Endothelial cell of umbilical vein (primary cell): Measurements from ENCODE around the gene PPM1E. TPM values are rescaled to one million over a fixed set of nuclear protein-coding genes. Genes with fewer than 3 reads are reported as not detected.

Experiments
- BruUV-seq: library from RNA; stranded (reverse); fragments of 400-500 nt; replicated peaks from 2 replicates; lab custom pipeline; 2021; lab: Mats Ljungman, UMichigan
- CTCF ChIA-PET: fragments of 300-600, 350-600 bp; sonication (Branson Sonifier 250); formaldehyde crosslinking; loops from one replicate; lab custom pipeline; 2021; ENCODE audit warnings: antibody characterized with exemption, inconsistent platforms; lab: Charles Lee
- POLR2A ChIA-PET: fragments of 300-600, 350-600 bp; sonication (Branson Sonifier 250); formaldehyde crosslinking; loops from one replicate; lab custom pipeline; 2021; ENCODE audit warnings: antibody characterized with exemption, inconsistent platforms; lab: Charles Lee
- DNase-seq: peaks from one replicate; pipeline ENCODE4 v3.0.0-alpha.2; 2011; ENCODE audit warnings: low read depth, low spot score
- FAIRE-seq: peaks from 2 replicates; lab custom pipeline; 2011; peaks lifted over from hg19 to GRCh38; lab: Jason Lieb, UNC
- H2AFZ ChIP-seq: 2 replicates; pipeline ENCODE4 v1.6.0; 2012; ENCODE audit warnings: low read depth, low read length, control low read depth, inconsistent platforms
- H3K27ac ChIP-seq: 2 replicates; pipeline ENCODE4 v1.5.1; 2011; ENCODE audit warnings: low read depth, mild to moderate bottlenecking, control low read depth, low read length, moderate library complexity; ENCODE audit not compliant: insufficient read depth
- H3K27me3 ChIP-seq, 2 experiments: 2 replicates each; pipeline versions ENCODE4 v1.6.0 to v1.6.1; 2011; ENCODE audit warnings: low read length in 2 of 2, mixed read lengths in 1 of 2; ENCODE audit not compliant: control insufficient read depth in 2 of 2, insufficient read depth in 2 of 2
- H3K36me3 ChIP-seq, 2 experiments: 2 replicates in 1 of 2; 3 replicates in 1 of 2; pipeline ENCODE4 v1.5.1; 2011; ENCODE audit warnings: low read length in 2 of 2, mild to moderate bottlenecking in 1 of 2, moderate library complexity in 1 of 2; ENCODE audit not compliant: control insufficient read depth in 2 of 2, insufficient read depth in 2 of 2; ENCODE audit errors: extremely low read depth in 1 of 2
- H3K4me1 ChIP-seq: 3 replicates; pipeline ENCODE4 v1.5.1; 2011; ENCODE audit warnings: mild to moderate bottlenecking, low read length; ENCODE audit not compliant: control insufficient read depth, insufficient read depth; ENCODE audit errors: extremely low read depth
- H3K4me2 ChIP-seq: 2 replicates; pipeline ENCODE4 v1.6.1; 2011; ENCODE audit warnings: low read length, control low read depth, mixed read lengths; ENCODE audit not compliant: insufficient read depth
- H3K4me3 ChIP-seq, 3 experiments: fragments of 200-600 bp in 1 of 3; sonication (generic), shearing (Covaris generic) in 1 of 3; replicated peaks in 1 of 3; 2 replicates each; pipeline ENCODE4 v1.5.1; 2011 to 2016; ENCODE audit warnings: control low read depth in 3 of 3, low read length in 3 of 3, mild to moderate bottlenecking in 2 of 3, inconsistent platforms in 1 of 3, low read depth in 1 of 3, moderate library complexity in 1 of 3; ENCODE audit not compliant: insufficient read depth in 1 of 3
- H3K79me2 ChIP-seq: 2 replicates; pipeline ENCODE4 v1.6.0; 2012; ENCODE audit warnings: low read length, inconsistent platforms; ENCODE audit not compliant: control insufficient read depth, insufficient read depth
- H3K9ac ChIP-seq: replicated peaks from 2 replicates; pipeline ENCODE3; 2011; ENCODE audit warnings: low read length, control low read depth; ENCODE audit not compliant: insufficient read depth; ENCODE audit errors: extremely low read depth
- H3K9me1 ChIP-seq: replicated peaks from 3 replicates; pipeline ENCODE4 v1.6.0; 2011; ENCODE audit warnings: mild to moderate bottlenecking, low read length; ENCODE audit not compliant: control insufficient read depth, insufficient read depth; ENCODE audit errors: extremely low read depth
- H3K9me3 ChIP-seq: replicated peaks from 2 replicates; pipeline ENCODE4 v1.5.1; 2012; ENCODE audit warnings: low read length, inconsistent platforms; ENCODE audit not compliant: control insufficient read depth, insufficient read depth
- H4K20me1 ChIP-seq: replicated peaks from 2 replicates; pipeline ENCODE3; 2011; ENCODE audit warnings: mild to moderate bottlenecking, low read length; ENCODE audit not compliant: control insufficient read depth, insufficient read depth; ENCODE audit errors: extremely low read depth
- CTCF ChIP-seq, 2 donors: IDR thresholded peaks; 1 replicate in 1 of 2; 2 replicates in 1 of 2; pipeline ENCODE4 v1.5.1; 2011; ENCODE audit warnings: low read length in 2 of 2, mild to moderate bottlenecking in 2 of 2, moderate library complexity in 2 of 2, control low read depth in 1 of 2, inconsistent platforms in 1 of 2, low read depth in 1 of 2; ENCODE audit not compliant: insufficient read depth in 1 of 2; ENCODE audit errors: extremely low read depth in 1 of 2
- EZH2 ChIP-seq: IDR thresholded peaks from 2 replicates; pipeline ENCODE4 v1.6.1; 2012; ENCODE audit warnings: borderline replicate concordance, low read depth, mild to moderate bottlenecking, moderate library complexity, low read length, inconsistent platforms; ENCODE audit not compliant: severe bottlenecking
- JUN ChIP-seq: IDR thresholded peaks from 2 replicates; pipeline ENCODE4 v1.6.1; 2011; ENCODE audit warnings: borderline replicate concordance, low read depth; ENCODE audit not compliant: insufficient read length, insufficient read depth
- MAX ChIP-seq: IDR thresholded peaks from 2 replicates; pipeline ENCODE4 v1.6.1; 2011; ENCODE audit not compliant: insufficient read depth, insufficient read length
- MYC ChIP-seq: IDR thresholded peaks from one replicate; pipeline ENCODE4 v1.6.1; 2011; ENCODE audit warnings: mild to moderate bottlenecking, low read depth, low read length
- POLR2A ChIP-seq: IDR thresholded peaks from 2 replicates; pipeline ENCODE4 v1.6.1; 2012; ENCODE audit warnings: low read depth, mild to moderate bottlenecking, control low read depth, low read length
- POLR2AphosphoS5 ChIP-seq: IDR thresholded peaks from 2 replicates; pipeline ENCODE4 v1.6.1; 2012; ENCODE audit warnings: low read depth, mild to moderate bottlenecking, control low read depth, low read length, moderate library complexity; ENCODE audit not compliant: insufficient read depth
- dilution Hi-C: fragments of 300-500 bp; cut with MboI; formaldehyde crosslinking; loops from one replicate; pipeline ENCODE4 v1.15.0; 2019; ENCODE audit warnings: low sequenced_read_pairs; ENCODE audit not compliant: extremely low pct_ligation_motif_present
- intact Hi-C: fragments of 100-400 bp; cut with micrococcal nuclease; formaldehyde crosslinking; loops from one replicate; pipeline ENCODE4 v1.10.0; 2022
- polyA plus RNA-seq, 4 experiments: library from polyadenylated mRNA; depleted of rRNA in 3 of 4; stranded (reverse) in 3 of 4; unstranded in 1 of 4; fragments of >200 nt; gene quantifications; 2 replicates each; pipeline versions ENCODE4 v1.2.1 to v1.2.3, GENCODE V29; 2011 to 2012; ENCODE audit warnings: missing spikeins in 1 of 4
- total RNA-seq: library from RNA; stranded (reverse); gene quantifications from 2 replicates; pipeline ENCODE4 v1.2.3, GENCODE V29; 2021

PPM1E gene
- total and polyA plus RNA-seq, 2 donors (not counting 3 experiments of a cell fraction or from before 2014, with no cell fraction given): 0.01 TPM; not detected in 1

- POLR2A ChIA-PET: interaction anchor here (0.6 kb wide), 1 partner anchor 11 kb away, joined by 3 read pairs; no protein-coding TSS in a partner anchor
- no peaks in the 10 kb centered on the region for H3K9me3 ChIP-seq
- no peaks in the 10 kb centered on the region for H4K20me1 ChIP-seq
- H3K36me3 ChIP-seq: no peaks in the 10 kb centered on the region
- H3K9me1 ChIP-seq: no peaks in the 10 kb centered on the region
- dilution Hi-C loops (no loop called here), intact Hi-C loops (no loop called here)
- no peak overlapping the region for H3K4me3 ChIP-seq
- CTCF ChIA-PET: no interaction called here
- H3K79me2 ChIP-seq: no peaks in the 10 kb centered on the region
- no peak overlapping the region for H2AFZ ChIP-seq
- no peak for TF ChIP-seq MYC
- no peak overlapping the region for H3K4me2 ChIP-seq
- no peak overlapping the region for H3K27ac ChIP-seq
- H3K27me3 ChIP-seq: peaks cover 0 to 2% of the 10 kb centered on the region in 2 experiments
- DNase-seq (no peak), FAIRE-seq (no peak)
- no TSS peak for BruUV-seq
- no peak overlapping the region for H3K9ac ChIP-seq
- no peaks in the 10 kb centered on the region for H3K4me1 ChIP-seq
Measured at GRCh38 chr17:58884161-58884560, 128.5 kb downstream of the PPM1E start.

- ChIA-PET CTCF (no interaction called here), POLR2A (no interaction called here)
- DNase-seq (no peak), FAIRE-seq (no peak)
- no peak overlapping the region for H3K9ac ChIP-seq
- peaks cover 0 to 2% of the 10 kb centered on the region in 2 experiments for H3K27me3 ChIP-seq
- H3K9me3 ChIP-seq: no peaks in the 10 kb centered on the region
- H3K4me3 ChIP-seq: no peak overlapping the region
- H2AFZ ChIP-seq: no peak overlapping the region
- no peaks in the 10 kb centered on the region for H4K20me1 ChIP-seq
- H3K4me1 ChIP-seq: no peaks in the 10 kb centered on the region
- no TSS peak for BruUV-seq
- H3K27ac ChIP-seq: no peak overlapping the region
- H3K79me2 ChIP-seq: no peaks in the 10 kb centered on the region
- H3K4me2 ChIP-seq: no peak overlapping the region
- intact Hi-C loops: no loop called here
- TF ChIP-seq POLR2AphosphoS5 (no peak), MYC (no peak), JUN (no peak), EZH2 (no peak), MAX (no peak), POLR2A (no peak), CTCF (IDR thresholded peaks at IDR 0.05; ENCODE audit: extremely low read depth in 1 of 2, insufficient read depth in 1 of 2, low read depth in 1 of 2, low read length in 2 of 2) (no peak)
- H3K36me3 ChIP-seq: no peaks in the 10 kb centered on the region
- dilution Hi-C loops: no loop called here
- H3K9me1 ChIP-seq: no peaks in the 10 kb centered on the region
Measured at GRCh38 chr17:58886514-58886913, 130.9 kb downstream of the PPM1E start.
